Measurements from ENCODE around the gene RASAL1. TPM values are rescaled to one million over a fixed set of nuclear protein-coding genes. Genes with fewer than 3 reads are reported as not detected.

RASAL1 gene
- total RNA-seq, 1 experiment from 2014 or later = not detected

GRCh38 chr12:113159937-113160336 is 24.4 kb upstream of the RASAL1 start:
- CTCF ChIA-PET = no interaction called here
- intact Hi-C loops (cut with micrococcal nuclease; ENCODE audit: unreplicated experiment) = no loop called here
- H3K4me1 Mint-ChIP-seq (ENCODE audit: low read depth, unreplicated experiment) = no peaks in the 10 kb centered on the region
- H3K27me3 Mint-ChIP-seq (ENCODE audit: insufficient read depth, unreplicated experiment) = no peaks in the 10 kb centered on the region
- no peaks in the 10 kb centered on the region for H3K9me3 Mint-ChIP-seq (ENCODE audit: unreplicated experiment)
- DNase-seq = no peak
- no peak overlapping the region for H3K27ac Mint-ChIP-seq (ENCODE audit: unreplicated experiment)
- peaks cover 74% of the 10 kb centered on the region for H3K36me3 Mint-ChIP-seq (ENCODE audit: insufficient read depth, unreplicated experiment)
- H3K9me3 ChIP-seq = no peaks in the 10 kb centered on the region
- BruUV-seq (replicated peaks) = no TSS peak
- POLR2A ChIA-PET = no interaction called here
- no peak overlapping the region for H3K4me3 Mint-ChIP-seq (ENCODE audit: unreplicated experiment)
- H3K27me3 ChIP-seq (replicated peaks; ENCODE audit: control insufficient read depth, insufficient read depth, low read length) = no peaks in the 10 kb centered on the region
- no peak for TF ChIP-seq CTCF (IDR thresholded peaks at IDR 0.05; ENCODE audit: insufficient read depth in 1 of 2, low read depth in 1 of 2, low read length in 1 of 2, severe bottlenecking in 1 of 2, unreplicated experiment in 1 of 2)
- H3K4me3 ChIP-seq (ENCODE audit: low read depth, low read length) = no peak overlapping the region
- no peaks in the 10 kb centered on the region for H3K4me1 ChIP-seq
- H3K36me3 ChIP-seq (ENCODE audit: control insufficient read depth, insufficient read depth, low read length) = peaks cover 3% of the 10 kb centered on the region

- intact Hi-C loops (cut with micrococcal nuclease; ENCODE audit: unreplicated experiment) = no loop called here
- CTCF ChIA-PET = no interaction called here
- TSS peak; percentile 75 for BruUV-seq (replicated peaks)
Measured at GRCh38 chr12:113158439-113159203, 23.1 kb upstream of the RASAL1 start.

GRCh38 chr12:113157218-113157859 is 21.8 kb upstream of the RASAL1 start:
- Histone ChIP-seq H3K4me3 (ENCODE audit: low read depth, low read length) (no peak overlapping the region), H3K36me3 (ENCODE audit: control insufficient read depth, insufficient read depth, low read length) (no peaks in the 10 kb centered on the region; the same call in none of the 2 replicates), H3K4me1 (peaks cover 4% of the 10 kb centered on the region; the same call in 1 of the 2 replicates), H3K27me3 (replicated peaks; ENCODE audit: control insufficient read depth, insufficient read depth, low read length) (0 out of 2 replicates have a peak, but pooled peaks cover under 1% of the 10 kb centered on the region), H3K9me3 (no peaks in the 10 kb centered on the region)
- no peaks in the 10 kb centered on the region for H3K9me3 Mint-ChIP-seq (ENCODE audit: unreplicated experiment)
- peaks cover under 1% of the 10 kb centered on the region for H3K27me3 Mint-ChIP-seq (ENCODE audit: insufficient read depth, unreplicated experiment)
- no peaks in the 10 kb centered on the region for H3K4me1 Mint-ChIP-seq (ENCODE audit: low read depth, unreplicated experiment)
- H3K4me3 Mint-ChIP-seq (ENCODE audit: unreplicated experiment) = no peak overlapping the region
- no TSS peak for BruUV-seq (replicated peaks)
- H3K27ac Mint-ChIP-seq (ENCODE audit: unreplicated experiment) = no peak overlapping the region
- POLR2A ChIA-PET = no interaction called here
- TF ChIP-seq CTCF (IDR thresholded peaks at IDR 0.05; ENCODE audit: insufficient read depth in 1 of 2, low read depth in 1 of 2, low read length in 1 of 2, severe bottlenecking in 1 of 2, unreplicated experiment in 1 of 2) = no peak
- intact Hi-C loops (cut with micrococcal nuclease; ENCODE audit: unreplicated experiment) = no loop called here
- DNase-seq = no peak
- peaks cover 48% of the 10 kb centered on the region for H3K36me3 Mint-ChIP-seq (ENCODE audit: insufficient read depth, unreplicated experiment)
- CTCF ChIA-PET = no interaction called here

More at GRCh38 chr12:113158439-113159203, 23.1 kb upstream of the RASAL1 start:
- no peak for DNase-seq
- TF ChIP-seq CTCF (IDR thresholded peaks at IDR 0.05; ENCODE audit: insufficient read depth in 1 of 2, low read depth in 1 of 2, low read length in 1 of 2, severe bottlenecking in 1 of 2, unreplicated experiment in 1 of 2) = no peak
- Histone ChIP-seq H3K9me3 (no peaks in the 10 kb centered on the region), H3K36me3 (ENCODE audit: control insufficient read depth, insufficient read depth, low read length) (peaks cover 3% of the 10 kb centered on the region), H3K4me1 (no peaks in the 10 kb centered on the region), H3K27me3 (replicated peaks; ENCODE audit: control insufficient read depth, insufficient read depth, low read length) (no peaks in the 10 kb centered on the region), H3K4me3 (ENCODE audit: low read depth, low read length) (no peak overlapping the region)
- no peak overlapping the region for H3K27ac Mint-ChIP-seq (ENCODE audit: unreplicated experiment)
- POLR2A ChIA-PET = no interaction called here
- peaks cover 61% of the 10 kb centered on the region for H3K36me3 Mint-ChIP-seq (ENCODE audit: insufficient read depth, unreplicated experiment)
- no peaks in the 10 kb centered on the region for H3K27me3 Mint-ChIP-seq (ENCODE audit: insufficient read depth, unreplicated experiment)
- no peak overlapping the region for H3K4me3 Mint-ChIP-seq (ENCODE audit: unreplicated experiment)
- H3K9me3 Mint-ChIP-seq (ENCODE audit: unreplicated experiment) = no peaks in the 10 kb centered on the region
- no peaks in the 10 kb centered on the region for H3K4me1 Mint-ChIP-seq (ENCODE audit: low read depth, unreplicated experiment)

Measured in Caco-2 (cell line).